HG03108 (cell line): ENCODE data around the gene TIMM21.

Source experiments
- ATAC-seq: cut with Tn5 transposase; IDR thresholded peaks from one replicate; pipeline ENCODE4 v1.9.1; 2021; ENCODE audit warnings: moderate library complexity; ENCODE audit not compliant: unreplicated experiment

Gene TIMM21

DNA sequence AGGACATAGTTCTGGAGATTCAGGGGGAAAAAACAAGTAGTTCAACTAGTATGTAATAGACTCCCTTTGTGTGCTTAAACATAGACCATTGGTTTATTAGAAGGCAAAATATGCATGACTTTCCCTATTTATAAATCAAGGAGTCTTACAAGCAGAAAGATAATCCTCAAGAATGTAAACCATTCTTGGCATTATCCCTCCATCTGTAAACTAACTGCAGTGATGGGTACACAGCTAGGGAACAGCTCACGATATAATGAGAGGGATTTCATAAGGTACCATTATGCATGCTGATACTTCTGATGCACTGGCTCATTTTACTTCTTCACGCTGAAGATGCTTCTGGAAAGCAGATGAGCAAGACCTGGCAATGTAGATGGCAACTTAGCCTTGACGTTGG lies 1.6 kb upstream of the TIMM21 start:
- no peak for ATAC-seq

GRCh38 chr18:74147491-74147778 lies 888 bp upstream of the TIMM21 start:
- no peak for ATAC-seq

GRCh38 chr18:74148543-74149070 lies 284 bp downstream of the TIMM21 start:
- peak; percentile 8 for ATAC-seq

DNA sequence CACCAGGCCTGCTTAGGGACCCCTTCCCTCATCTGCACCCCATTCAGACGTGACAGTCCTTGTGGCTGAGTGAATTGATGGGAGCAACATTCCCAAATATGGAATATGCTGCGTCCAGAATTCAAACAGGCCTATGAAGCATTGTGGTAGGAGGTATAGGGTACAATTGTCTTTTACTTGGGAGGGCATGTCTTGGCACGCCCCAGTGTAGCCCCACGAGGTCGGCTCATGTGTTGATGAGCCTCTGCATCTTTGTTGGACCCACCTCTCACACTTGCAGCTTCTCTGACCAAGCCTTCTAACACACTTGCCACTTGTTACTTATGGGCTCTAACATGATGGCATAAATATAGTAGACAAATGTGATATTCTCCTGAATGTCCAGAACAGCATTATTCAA lies 1.6 kb downstream of the TIMM21 start:
- no peak for ATAC-seq

GRCh38 chr18:74152270-74152669 lies 3.9 kb downstream of the TIMM21 start:
- ATAC-seq = no peak

GRCh38 chr18:74152857-74153256 lies 4.5 kb downstream of the TIMM21 start:
- ATAC-seq = no peak

DNA sequence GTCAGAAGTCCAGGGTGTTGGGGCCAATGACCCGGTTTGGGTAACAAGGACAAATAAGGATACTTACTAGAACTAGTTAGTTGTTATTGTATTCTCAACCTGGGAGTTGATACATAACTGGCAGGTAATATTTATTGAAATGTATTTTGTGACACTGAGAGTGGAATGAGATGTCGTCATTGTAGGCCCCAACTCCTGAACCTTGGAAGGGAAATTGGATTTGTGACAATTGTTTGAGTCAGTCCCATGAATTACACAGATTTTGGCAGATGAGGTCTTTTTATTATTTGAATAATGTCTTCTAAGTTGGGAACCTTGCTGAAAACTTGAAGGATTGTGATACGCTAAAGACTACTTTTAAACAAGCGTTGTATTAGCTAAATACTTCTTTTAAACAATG lies 5.1 kb downstream of the TIMM21 start:
- no peak for ATAC-seq

GRCh38 chr18:74153793-74154192 lies 5.5 kb downstream of the TIMM21 start:
- ATAC-seq = no peak

- ATAC-seq = no peak
Observed at GRCh38 chr18:74154716-74155115, 6.4 kb downstream of the TIMM21 start.

GRCh38 chr18:74155276-74155675 lies 7.0 kb downstream of the TIMM21 start:
- no peak for ATAC-seq

GRCh38 chr18:74163019-74163660 lies 14.8 kb downstream of the TIMM21 start:
- no peak for ATAC-seq

- ATAC-seq = no peak
Observed at GRCh38 chr18:74166386-74166785, 18.1 kb downstream of the TIMM21 start.

GRCh38 chr18:74171910-74172606 lies 23.7 kb downstream of the TIMM21 start:
- ATAC-seq = peak; percentile 89

DNA sequence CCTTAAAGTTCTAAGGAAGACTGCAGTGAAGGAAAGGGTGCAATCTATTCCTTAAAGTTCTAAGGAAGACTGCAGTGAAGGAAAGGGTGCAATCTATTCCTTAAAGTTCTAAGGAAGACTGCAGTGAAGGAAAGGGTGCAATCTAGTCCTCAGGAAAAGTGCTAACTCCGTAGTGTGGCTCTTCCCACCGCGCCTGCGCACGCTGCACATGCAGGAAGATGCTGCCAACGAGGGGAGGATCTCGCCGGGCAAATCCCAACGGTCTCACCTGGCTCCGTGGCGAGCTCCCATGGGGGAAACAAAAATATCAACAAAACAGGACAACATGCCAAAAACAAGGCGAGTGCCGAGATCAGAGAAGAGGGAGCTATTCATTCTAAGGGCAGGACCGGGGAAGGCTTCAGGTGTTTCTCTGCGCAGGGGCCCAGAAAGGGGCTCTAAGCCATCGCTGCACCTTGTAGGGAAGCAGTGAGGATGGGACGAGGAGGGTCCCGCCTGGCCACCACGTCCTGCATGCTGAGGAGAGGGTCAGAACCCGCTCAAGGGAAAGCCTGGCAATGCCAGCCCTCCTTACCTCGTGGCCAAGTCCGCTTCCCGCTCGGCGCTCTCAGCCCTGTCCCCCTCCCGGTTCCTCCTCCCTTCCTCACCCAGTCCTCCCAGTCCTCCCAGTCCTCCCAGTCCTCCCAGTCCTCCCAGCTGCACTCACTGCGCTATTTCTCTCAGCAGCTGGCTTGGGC lies 24.5 kb downstream of the TIMM21 start:
- ATAC-seq = no peak

- ATAC-seq = no peak
Observed at GRCh38 chr18:74173434-74173750, 25.1 kb downstream of the TIMM21 start.

GRCh38 chr18:74175658-74176057 lies 27.3 kb downstream of the TIMM21 start:
- ATAC-seq = no peak

DNA sequence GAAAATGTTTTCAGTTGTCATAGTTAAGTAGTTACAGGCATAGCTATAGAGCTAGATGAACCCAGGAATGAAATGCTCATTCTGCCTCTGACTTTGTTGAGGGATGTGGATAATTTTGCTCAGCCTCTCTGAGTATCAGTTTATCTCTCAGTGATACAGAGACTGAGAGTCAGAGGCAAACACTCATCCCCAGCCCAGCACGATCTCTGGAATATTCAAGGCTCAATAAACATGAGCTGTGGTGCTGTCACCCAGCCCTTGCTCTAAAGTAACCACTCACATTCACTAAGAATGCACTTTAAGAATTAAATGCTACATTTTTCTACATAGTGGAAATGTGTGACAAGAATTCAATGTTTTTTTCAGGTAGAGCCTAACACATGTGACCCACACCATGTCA lies 30.6 kb downstream of the TIMM21 start:
- ATAC-seq = no peak

DNA sequence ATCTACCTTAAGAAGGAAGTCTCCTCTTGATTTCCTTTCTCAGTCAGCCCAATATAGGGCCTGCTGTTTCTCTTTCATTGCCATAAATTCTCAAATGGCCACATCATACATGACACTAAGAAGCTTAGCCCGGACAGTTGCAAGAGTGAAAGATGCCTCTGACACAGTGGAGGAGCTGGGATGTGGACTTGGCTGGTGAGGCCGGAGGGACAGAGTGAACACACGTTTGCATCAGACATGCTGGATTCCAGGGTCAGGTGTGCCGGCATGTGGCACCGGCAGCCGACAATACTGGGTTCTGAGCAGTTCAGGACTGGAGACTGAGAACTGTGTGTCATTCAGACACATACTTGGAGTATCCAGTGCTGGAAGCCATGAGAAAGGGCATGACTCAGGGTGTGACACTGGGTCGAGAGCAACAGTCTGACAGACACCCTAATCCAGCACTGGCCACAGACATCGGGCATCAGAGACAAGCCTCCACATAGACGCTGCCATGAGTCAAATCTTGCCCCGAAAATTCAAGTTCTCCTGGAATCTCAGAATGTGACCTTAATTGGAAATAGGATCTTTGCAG lies 31.4 kb downstream of the TIMM21 start:
- ATAC-seq = no peak

GRCh38 chr18:74182335-74182734 lies 34.0 kb downstream of the TIMM21 start:
- ATAC-seq = no peak

GRCh38 chr18:74183130-74183529 lies 34.8 kb downstream of the TIMM21 start:
- no peak for ATAC-seq

- no peak for ATAC-seq
Observed at GRCh38 chr18:74184875-74185274, 36.6 kb downstream of the TIMM21 start.

DNA sequence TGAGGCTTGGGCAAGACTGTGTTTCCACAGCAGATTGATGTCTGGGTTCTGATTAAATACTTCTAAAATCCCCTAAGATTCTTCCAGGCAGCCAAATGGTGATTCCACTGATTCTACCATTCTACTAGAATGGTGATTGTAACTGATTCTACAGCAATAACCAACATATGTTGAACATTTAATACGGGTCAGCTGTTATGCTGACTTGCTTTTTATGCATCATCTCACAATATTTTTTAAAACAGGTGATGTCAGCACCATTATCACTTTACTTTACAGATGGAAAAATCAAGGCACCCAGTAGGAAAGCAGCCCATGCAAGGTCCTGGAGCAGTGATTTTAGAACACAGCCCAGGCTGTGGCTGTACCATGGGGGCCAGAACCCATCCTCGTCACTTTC lies 37.5 kb downstream of the TIMM21 start:
- ATAC-seq = no peak
